ENCODE data around the gene SLC7A6OS.

Gene SLC7A6OS

DNA sequence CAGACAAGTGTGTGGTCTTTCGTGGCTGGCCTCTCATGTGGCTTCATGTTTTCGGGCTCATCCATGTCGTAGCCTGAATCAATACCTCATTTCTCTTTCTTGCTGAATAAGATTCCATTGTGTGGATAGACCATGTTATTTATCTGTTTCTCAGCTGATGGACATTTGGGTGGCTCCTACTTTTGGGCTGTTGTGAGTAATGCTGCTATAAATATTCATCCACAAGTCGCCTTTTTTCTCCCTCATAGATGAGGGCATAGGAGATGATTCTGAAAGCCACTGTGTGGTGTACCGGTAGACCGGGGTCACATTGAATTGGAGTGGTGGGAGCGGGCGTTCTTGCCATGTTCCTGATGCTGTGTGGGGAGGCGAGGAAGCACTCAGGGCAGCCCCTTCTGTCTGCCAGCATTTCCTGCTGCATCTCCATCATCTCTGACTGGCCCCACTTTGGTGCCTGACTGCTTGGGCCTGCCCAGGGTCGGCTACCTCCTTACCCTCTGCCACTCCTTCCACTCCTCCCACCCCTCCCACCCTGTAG lies 40.1 kb upstream of the SLC7A6OS start:
- Histone ChIP-seq H3K27ac (ENCODE audit: extremely low read depth, low read depth, low read length) (no peak overlapping the region), H3K4me1 (ENCODE audit: control insufficient read depth, insufficient read depth, low read length) (no peaks in the 10 kb centered on the region), H3K36me3 (ENCODE audit: control insufficient read depth in 2 of 2, insufficient read depth in 1 of 2, low read length in 2 of 2) (peaks cover 6 to 98% of the 10 kb centered on the region in 2 experiments; a peak in 2 of 3 replicates), H3K4me3 (ENCODE audit: low read depth, low read length) (no peak overlapping the region), H3K9me3 (ENCODE audit: control insufficient read depth, insufficient read depth, low read depth, low read length) (no peaks in the 10 kb centered on the region)
- TF ChIP-seq ZNF449 (tag by site-specific recombination; IDR thresholded peaks at IDR 0.05) (no peak), ZNF362 (tag by site-specific recombination; IDR thresholded peaks at IDR 0.05) (no peak), ZNF473 (tag by site-specific recombination; IDR thresholded peaks at IDR 0.05) (no peak), ZNF341 (tag by site-specific recombination; IDR thresholded peaks at IDR 0.05; ENCODE audit: low read depth) (no peak), ZBTB1 (tag by site-specific recombination; IDR thresholded peaks at IDR 0.05) (no peak)
- ChIA-PET POLR2A (no interaction called here), CTCF (interaction anchor here (0.9 to 1.0 kb wide), 2 partner anchors 22 to 44 kb away, joined by 3 read pairs; no protein-coding TSS in a partner anchor)

DNA sequence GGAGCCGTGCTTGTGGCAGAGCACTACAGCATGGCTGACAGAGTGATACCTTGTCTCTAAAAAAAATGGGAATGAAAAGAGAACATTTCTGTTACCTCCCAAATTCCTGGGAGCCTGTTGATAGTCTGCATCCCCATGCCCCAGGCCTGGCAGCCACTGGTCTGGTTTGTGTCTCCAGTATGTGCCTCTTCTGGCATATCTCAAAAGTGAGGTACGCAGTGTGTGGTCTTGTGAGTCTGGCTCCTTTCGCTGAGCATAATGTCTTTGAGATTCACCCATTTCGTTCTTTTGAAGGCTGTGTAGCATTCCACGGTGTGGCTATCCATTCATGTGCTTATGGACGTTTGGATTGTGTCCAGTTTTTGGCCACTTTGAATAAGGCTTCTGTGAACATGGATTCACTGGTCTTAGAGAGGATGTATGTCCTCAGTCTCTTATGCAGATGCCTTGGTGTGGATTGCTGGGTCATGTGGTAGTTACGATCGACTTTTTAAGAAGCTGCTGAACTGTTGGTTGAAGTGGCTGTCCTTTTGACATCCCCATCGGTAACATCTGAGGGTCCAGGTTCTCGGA lies 39.2 kb upstream of the SLC7A6OS start:
- H3K27ac ChIP-seq (ENCODE audit: extremely low read depth, low read depth, low read length) = no peak overlapping the region
- CTCF ChIA-PET = interaction anchor here (0.9 kb wide), 1 partner anchor 21 kb away, joined by 3 read pairs; no protein-coding TSS in a partner anchor
- H3K9me3 ChIP-seq (ENCODE audit: control insufficient read depth, insufficient read depth, low read depth, low read length) = no peaks in the 10 kb centered on the region
- peaks cover 6 to 98% of the 10 kb centered on the region in 2 experiments; a peak in 2 of 3 replicates for H3K36me3 ChIP-seq (ENCODE audit: control insufficient read depth in 2 of 2, insufficient read depth in 1 of 2, low read length in 2 of 2)
- POLR2A ChIA-PET = no interaction called here
- no peak for TF ChIP-seq ZBTB11 (tag by site-specific recombination; conservative IDR thresholded peaks at IDR 0.05; ENCODE audit: low read depth)
- H3K4me1 ChIP-seq (ENCODE audit: control insufficient read depth, insufficient read depth, low read length) = no peaks in the 10 kb centered on the region
- H3K4me3 ChIP-seq (ENCODE audit: low read depth, low read length) = no peak overlapping the region

DNA sequence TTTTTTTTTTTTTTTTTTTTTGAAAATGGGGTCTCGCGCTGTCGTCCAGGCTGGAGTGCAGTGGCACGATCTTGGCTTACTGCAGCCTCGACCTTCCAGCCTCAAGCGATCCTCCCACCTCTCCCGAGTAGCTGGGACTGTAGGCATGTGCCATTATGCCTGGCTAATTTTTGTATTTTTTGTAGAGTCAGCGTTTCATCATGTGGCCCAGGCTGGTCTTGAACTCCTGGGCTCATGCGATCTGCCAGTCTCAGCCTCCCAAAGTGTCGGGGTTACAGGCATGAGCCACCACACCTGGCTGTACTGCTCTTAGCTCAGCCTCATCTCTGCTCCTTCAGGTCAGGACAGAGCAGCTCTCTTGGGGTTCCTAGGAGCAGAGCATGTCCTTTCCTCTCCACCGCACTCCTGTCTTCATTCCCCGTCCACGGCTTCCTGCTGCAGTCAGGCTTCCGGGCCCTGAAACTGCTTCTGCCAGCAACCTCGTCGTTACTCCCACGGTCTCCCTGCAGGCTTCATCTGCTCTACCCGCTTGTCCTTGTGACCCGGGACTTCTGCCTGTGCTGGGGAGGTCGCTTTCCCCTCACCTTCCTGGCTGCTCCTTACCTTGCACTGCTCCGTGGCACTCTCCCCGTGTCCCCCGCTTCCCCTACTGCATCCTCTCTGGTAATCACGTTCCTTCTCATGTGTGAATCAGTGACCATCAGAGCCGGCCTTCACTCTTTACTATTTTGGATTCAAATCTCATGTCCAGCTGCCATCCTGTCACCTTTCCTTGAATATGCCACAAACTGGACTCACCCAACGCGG lies 38.1 kb upstream of the SLC7A6OS start:
- Histone ChIP-seq H3K36me3 (ENCODE audit: control insufficient read depth in 2 of 2, insufficient read depth in 1 of 2, low read length in 2 of 2) (peaks cover 13 to 95% of the 10 kb centered on the region in 2 experiments; a peak in 2 of 3 replicates), H3K4me3 (ENCODE audit: low read depth, low read length) (no peak overlapping the region), H3K4me1 (ENCODE audit: control insufficient read depth, insufficient read depth, low read length) (no peaks in the 10 kb centered on the region), H3K9me3 (ENCODE audit: control insufficient read depth, insufficient read depth, low read depth, low read length) (no peaks in the 10 kb centered on the region), H3K27ac (ENCODE audit: extremely low read depth, low read depth, low read length) (no peak overlapping the region)
- CTCF ChIA-PET = interaction anchor here (0.7 kb wide), 1 partner anchor 18 kb away, joined by 3 read pairs; no protein-coding TSS in a partner anchor
- TF ChIP-seq ZNF184 (tag by site-specific recombination; IDR thresholded peaks at IDR 0.05) (no peak), ZNF362 (tag by site-specific recombination; IDR thresholded peaks at IDR 0.05) (0 out of 2 replicates have a peak, but pooled peaks have one; percentile 16)
- POLR2A ChIA-PET = no interaction called here

Data from HEK293 (cell line).